Measurements from ENCODE around the gene NOX5.

NOX5 gene

GRCh38 chr15:68989541-68990230 is 24.8 kb upstream of the NOX5 start:
- intact Hi-C loops (cut with DNase I): no loop called here
- no peak for DNase-seq

GRCh38 chr15:68990231-68990991 is 24.1 kb upstream of the NOX5 start:
- no peak for DNase-seq
- intact Hi-C loops (cut with DNase I): no loop called here

GRCh38 chr15:68990992-68991500 is 23.4 kb upstream of the NOX5 start:
- intact Hi-C loops (cut with DNase I): no loop called here
- DNase-seq: no peak

GRCh38 chr15:68991723-68992122 is 22.8 kb upstream of the NOX5 start:
- no peak for DNase-seq
- intact Hi-C loops (cut with DNase I): no loop called here

- intact Hi-C loops (cut with DNase I): no loop called here
- DNase-seq: no peak
These were observed 21.8 kb upstream of the NOX5 start for GRCh38 chr15:68992696-68993095.

- intact Hi-C loops (cut with DNase I): no loop called here
- no peak for DNase-seq
These were observed 21.2 kb upstream of the NOX5 start for GRCh38 chr15:68993276-68993675.

GRCh38 chr15:68994149-68994548 is 20.3 kb upstream of the NOX5 start:
- intact Hi-C loops (cut with DNase I): no loop called here
- no peak for DNase-seq

GRCh38 chr15:68994981-68995761 is 19.3 kb upstream of the NOX5 start:
- DNase-seq: no peak
- intact Hi-C loops (cut with DNase I): no loop called here

- DNase-seq: no peak
- intact Hi-C loops (cut with DNase I): no loop called here
These were observed 17.4 kb upstream of the NOX5 start for GRCh38 chr15:68997050-68997449.

- DNase-seq: no peak
- intact Hi-C loops (cut with DNase I): no loop called here
These were observed 16.3 kb upstream of the NOX5 start for GRCh38 chr15:68997930-68998777.

- DNase-seq: no peak
- intact Hi-C loops (cut with DNase I): no loop called here
These were observed 15.4 kb upstream of the NOX5 start for GRCh38 chr15:68999091-68999490.

- intact Hi-C loops (cut with DNase I): no loop called here
- no peak for DNase-seq
These were observed 14.4 kb upstream of the NOX5 start for GRCh38 chr15:69000091-69000490.

- intact Hi-C loops (cut with DNase I): no loop called here
- no peak for DNase-seq
These were observed 13.6 kb upstream of the NOX5 start for GRCh38 chr15:69000725-69001503.

- DNase-seq: no peak
- intact Hi-C loops (cut with DNase I): no loop called here
These were observed 11.7 kb upstream of the NOX5 start for GRCh38 chr15:69002783-69003182.

- no peak for DNase-seq
- intact Hi-C loops (cut with DNase I): no loop called here
These were observed 10.5 kb upstream of the NOX5 start for GRCh38 chr15:69004011-69004410.

GRCh38 chr15:69008056-69008455 is 6.4 kb upstream of the NOX5 start:
- intact Hi-C loops (cut with DNase I): no loop called here
- no peak for DNase-seq

- intact Hi-C loops (cut with DNase I): no loop called here
- no peak for DNase-seq
These were observed 5.2 kb upstream of the NOX5 start for GRCh38 chr15:69009341-69009740.

- intact Hi-C loops (cut with DNase I): no loop called here
- DNase-seq: no peak
These were observed 2.9 kb upstream of the NOX5 start for GRCh38 chr15:69011641-69012040.
